Upper lobe of left lung (tissue), 4 donors: ENCODE data around the gene ATP2A3.
A peak's percentile ranks its signal among the peaks of the same experiment; 100 is the strongest.

Experiments
- CTCF ChIP-seq, 6 experiments: fragments of 450-650 bp in 4 of 6; fragments of 200-600 bp in 2 of 6; sonication (generic) in 2 of 6; IDR thresholded peaks; one replicate each; pipeline ENCODE4 v1.5.1; 2016 to 2019; ENCODE audit warnings: antibody characterized with exemption in 6 of 6
- POLR2AphosphoS5 ChIP-seq, 2 donors: sonication (generic); formaldehyde crosslinking; IDR thresholded peaks; one replicate each; pipeline ENCODE4 v1.5.1; 2017; ENCODE audit warnings: antibody characterized with exemption in 2 of 2

DNA sequence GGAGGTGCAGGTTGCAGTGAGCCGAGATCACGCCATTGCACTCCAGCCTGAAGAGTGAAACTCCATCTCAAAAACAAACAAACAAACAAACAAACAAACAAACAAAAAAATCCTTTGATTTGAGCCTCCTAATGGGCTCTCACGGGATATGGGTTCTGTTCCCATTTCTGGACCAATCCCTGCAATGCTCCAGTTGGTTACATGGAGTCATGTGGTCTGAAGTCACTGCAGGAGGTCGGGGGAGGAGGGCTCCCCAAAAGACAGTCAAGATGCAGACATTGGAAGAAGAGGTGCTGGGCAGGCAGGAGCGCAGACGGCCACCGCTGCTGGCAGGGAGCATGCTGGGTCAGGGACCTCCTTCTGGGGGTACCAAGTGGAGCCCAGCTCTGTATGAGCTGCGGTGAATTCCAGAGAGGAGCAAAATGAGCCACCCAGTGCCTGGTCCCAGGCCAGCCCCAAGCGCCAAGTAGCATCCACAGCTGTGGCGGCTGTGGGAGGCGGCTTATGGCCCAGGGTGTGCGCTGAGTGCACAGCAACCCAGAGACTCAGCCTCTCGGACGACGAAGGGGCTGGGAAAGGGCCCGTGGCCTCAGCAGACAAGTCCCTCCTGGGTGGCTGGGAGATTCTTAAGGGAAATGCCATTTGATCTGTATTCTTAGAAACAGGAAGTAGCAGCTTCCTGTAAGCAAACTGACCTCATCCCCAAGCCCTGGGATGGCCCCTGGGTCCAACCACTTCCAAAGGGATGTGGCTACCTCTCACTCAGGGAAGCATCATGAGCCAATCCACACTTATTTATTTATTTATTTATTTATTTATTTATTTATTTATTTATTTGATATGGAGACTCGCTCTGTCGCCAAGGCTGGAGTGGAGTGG is 19.6 kb upstream of the ATP2A3 start:
- TF ChIP-seq POLR2AphosphoS5 (IDR thresholded peaks at IDR 0.05), result peak in 1 of 2 donors; percentile 41
- TF ChIP-seq CTCF (IDR thresholded peaks at IDR 0.05), result no peak
